SK-N-SH treated with all-trans-retinoic acid at 6 μM for 48 hours (cell line): ENCODE measurements around the gene APOA1.
"Not testable (repeated sequence)": the region's sequence is repeated elsewhere in the genome, so short reads cannot be mapped to it uniquely, and the experiment has no call there.

Source experiments
- ATAC-seq: fragments of 200-7000 bp; cut with Tn5 transposase; 3 replicates; pipeline ENCODE4 v1.9.1; 2020; ENCODE audit warnings: mild to moderate bottlenecking, moderate library complexity
- CREB5 ChIP-seq: fragments of 250-450 bp; sonication (Bioruptor Pico); IDR thresholded peaks from 2 replicates; pipeline ENCODE4 v1.5.1; 2020; ENCODE audit warnings: low read depth, mild to moderate bottlenecking, moderate library complexity
- ISL1 ChIP-seq: fragments of 250-450 bp; sonication (Bioruptor Pico); IDR thresholded peaks from 2 replicates; pipeline ENCODE4 v2.1.2; 2022; ENCODE audit warnings: mild to moderate bottlenecking, moderate library complexity
- PPARA ChIP-seq: fragments of 250-450 bp; sonication (Bioruptor Pico); IDR thresholded peaks from 2 replicates; pipeline ENCODE4 v1.5.0; 2020; ENCODE audit warnings: mild to moderate bottlenecking, borderline replicate concordance
- RARB ChIP-seq: fragments of 250-450 bp; sonication (Bioruptor Pico); IDR thresholded peaks from 2 replicates; pipeline ENCODE4 v1.8.0; 2021; ENCODE audit warnings: mild to moderate bottlenecking, moderate library complexity
- TCF4 ChIP-seq: fragments of 250-450 bp; sonication (Bioruptor Pico); IDR thresholded peaks from 2 replicates; pipeline ENCODE4 v1.8.0; 2021; ENCODE audit warnings: mild to moderate bottlenecking, moderate library complexity, borderline replicate concordance
- TOX ChIP-seq: fragments of 250-450 bp; sonication (Bioruptor Pico); IDR thresholded peaks from 2 replicates; pipeline ENCODE4 v1.8.0; 2021; ENCODE audit warnings: mild to moderate bottlenecking, moderate library complexity, borderline replicate concordance
- ZC3H10 ChIP-seq: fragments of 250-450 bp; sonication (Bioruptor Pico); IDR thresholded peaks from 2 replicates; pipeline ENCODE4 v1.5.1; 2021; ENCODE audit warnings: mild to moderate bottlenecking, moderate library complexity
- ZFP3 ChIP-seq: fragments of 250-450 bp; sonication (Bioruptor Pico); IDR thresholded peaks from 2 replicates; pipeline ENCODE4 v1.5.0; 2020; ENCODE audit warnings: mild to moderate bottlenecking, moderate library complexity
- ZFP30 ChIP-seq: fragments of 450-650 bp; formaldehyde crosslinking; IDR thresholded peaks from 2 replicates; pipeline ENCODE4 v1.5.0; 2022; ENCODE audit warnings: mild to moderate bottlenecking, moderate library complexity
- ZNF565 ChIP-seq: fragments of 450-650 bp; formaldehyde crosslinking; conservative IDR thresholded peaks from 2 replicates; pipeline ENCODE4 v1.5.0; 2020; ENCODE audit warnings: low read depth, mild to moderate bottlenecking, moderate library complexity
- TF ChIP-seq, protein P1 (sequence below): fragments of 250-450 bp; sonication (Bioruptor Pico); IDR thresholded peaks from 2 replicates; pipeline ENCODE4 v1.5.0; 2020; ENCODE audit warnings: mild to moderate bottlenecking, moderate library complexity
- TF ChIP-seq, protein P2 (sequence below): fragments of 250-450 bp; sonication (Bioruptor Pico); IDR thresholded peaks from 2 replicates; pipeline ENCODE4 v1.8.0; 2020; ENCODE audit warnings: mild to moderate bottlenecking, moderate library complexity, borderline replicate concordance
- TF ChIP-seq, protein P3 (sequence below): fragments of 250-450 bp; sonication (Bioruptor Pico); IDR thresholded peaks from 2 replicates; pipeline ENCODE4 v1.8.0; 2021; ENCODE audit warnings: low read depth, mild to moderate bottlenecking, moderate library complexity, borderline replicate concordance
- TF ChIP-seq, protein P4 (sequence below): fragments of 250-450 bp; sonication (Bioruptor Pico); IDR thresholded peaks from 2 replicates; pipeline ENCODE4 v1.5.1; 2021; ENCODE audit warnings: mild to moderate bottlenecking, moderate library complexity

The APOA1 gene

DNA sequence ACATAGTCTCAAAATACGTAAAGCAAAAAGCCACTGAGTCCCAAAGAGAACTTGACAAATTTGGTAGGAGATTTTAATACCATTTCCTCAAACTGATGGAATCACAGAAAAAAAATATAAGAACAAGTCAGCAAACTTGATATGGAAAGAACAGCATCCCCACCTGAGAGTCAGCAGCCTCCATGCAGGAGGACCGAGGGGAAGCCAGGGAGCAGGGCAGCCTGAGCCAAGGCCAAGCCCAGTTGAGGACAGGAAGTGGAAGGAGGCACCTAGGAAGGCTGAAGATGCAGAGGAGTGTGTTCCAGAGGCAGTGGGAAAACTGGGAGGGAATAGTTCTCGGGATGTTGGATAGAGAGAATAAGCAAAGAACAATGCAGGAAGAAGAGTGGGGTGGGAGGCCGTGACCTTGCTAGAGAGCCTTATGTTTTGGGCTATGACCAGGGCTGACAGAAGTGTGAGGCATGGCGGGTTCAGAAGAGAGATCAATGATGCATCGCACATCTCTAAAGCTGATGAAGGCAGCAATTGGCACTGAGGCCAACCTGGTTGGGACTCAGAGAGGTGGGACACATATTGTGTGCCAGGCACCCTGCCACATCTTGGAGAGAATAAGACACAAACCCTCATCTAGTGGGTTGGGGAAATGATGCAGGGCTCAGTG lies 29.7 kb downstream of the APOA1 start:
- ATAC-seq = no peak
- no peak for TF ChIP-seq ZFP30 (CRISPR knock-in tag)

GRCh38 chr11:116804001-116804400 lies 33.4 kb downstream of the APOA1 start:
- TF ChIP-seq TCF4 (CRISPR knock-in tag) = no peak
- TF ChIP-seq, protein P1, sequence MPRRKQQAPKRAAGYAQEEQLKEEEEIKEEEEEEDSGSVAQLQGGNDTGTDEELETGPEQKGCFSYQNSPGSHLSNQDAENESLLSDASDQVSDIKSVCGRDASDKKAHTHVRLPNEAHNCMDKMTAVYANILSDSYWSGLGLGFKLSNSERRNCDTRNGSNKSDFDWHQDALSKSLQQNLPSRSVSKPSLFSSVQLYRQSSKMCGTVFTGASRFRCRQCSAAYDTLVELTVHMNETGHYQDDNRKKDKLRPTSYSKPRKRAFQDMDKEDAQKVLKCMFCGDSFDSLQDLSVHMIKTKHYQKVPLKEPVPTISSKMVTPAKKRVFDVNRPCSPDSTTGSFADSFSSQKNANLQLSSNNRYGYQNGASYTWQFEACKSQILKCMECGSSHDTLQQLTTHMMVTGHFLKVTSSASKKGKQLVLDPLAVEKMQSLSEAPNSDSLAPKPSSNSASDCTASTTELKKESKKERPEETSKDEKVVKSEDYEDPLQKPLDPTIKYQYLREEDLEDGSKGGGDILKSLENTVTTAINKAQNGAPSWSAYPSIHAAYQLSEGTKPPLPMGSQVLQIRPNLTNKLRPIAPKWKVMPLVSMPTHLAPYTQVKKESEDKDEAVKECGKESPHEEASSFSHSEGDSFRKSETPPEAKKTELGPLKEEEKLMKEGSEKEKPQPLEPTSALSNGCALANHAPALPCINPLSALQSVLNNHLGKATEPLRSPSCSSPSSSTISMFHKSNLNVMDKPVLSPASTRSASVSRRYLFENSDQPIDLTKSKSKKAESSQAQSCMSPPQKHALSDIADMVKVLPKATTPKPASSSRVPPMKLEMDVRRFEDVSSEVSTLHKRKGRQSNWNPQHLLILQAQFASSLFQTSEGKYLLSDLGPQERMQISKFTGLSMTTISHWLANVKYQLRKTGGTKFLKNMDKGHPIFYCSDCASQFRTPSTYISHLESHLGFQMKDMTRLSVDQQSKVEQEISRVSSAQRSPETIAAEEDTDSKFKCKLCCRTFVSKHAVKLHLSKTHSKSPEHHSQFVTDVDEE (CRISPR knock-in tag) = no peak
- no peak for TF ChIP-seq ISL1 (CRISPR knock-in tag)
- TF ChIP-seq, protein P2, sequence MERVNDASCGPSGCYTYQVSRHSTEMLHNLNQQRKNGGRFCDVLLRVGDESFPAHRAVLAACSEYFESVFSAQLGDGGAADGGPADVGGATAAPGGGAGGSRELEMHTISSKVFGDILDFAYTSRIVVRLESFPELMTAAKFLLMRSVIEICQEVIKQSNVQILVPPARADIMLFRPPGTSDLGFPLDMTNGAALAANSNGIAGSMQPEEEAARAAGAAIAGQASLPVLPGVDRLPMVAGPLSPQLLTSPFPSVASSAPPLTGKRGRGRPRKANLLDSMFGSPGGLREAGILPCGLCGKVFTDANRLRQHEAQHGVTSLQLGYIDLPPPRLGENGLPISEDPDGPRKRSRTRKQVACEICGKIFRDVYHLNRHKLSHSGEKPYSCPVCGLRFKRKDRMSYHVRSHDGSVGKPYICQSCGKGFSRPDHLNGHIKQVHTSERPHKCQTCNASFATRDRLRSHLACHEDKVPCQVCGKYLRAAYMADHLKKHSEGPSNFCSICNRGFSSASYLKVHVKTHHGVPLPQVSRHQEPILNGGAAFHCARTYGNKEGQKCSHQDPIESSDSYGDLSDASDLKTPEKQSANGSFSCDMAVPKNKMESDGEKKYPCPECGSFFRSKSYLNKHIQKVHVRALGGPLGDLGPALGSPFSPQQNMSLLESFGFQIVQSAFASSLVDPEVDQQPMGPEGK (CRISPR knock-in tag) = no peak
- TF ChIP-seq, protein P3, sequence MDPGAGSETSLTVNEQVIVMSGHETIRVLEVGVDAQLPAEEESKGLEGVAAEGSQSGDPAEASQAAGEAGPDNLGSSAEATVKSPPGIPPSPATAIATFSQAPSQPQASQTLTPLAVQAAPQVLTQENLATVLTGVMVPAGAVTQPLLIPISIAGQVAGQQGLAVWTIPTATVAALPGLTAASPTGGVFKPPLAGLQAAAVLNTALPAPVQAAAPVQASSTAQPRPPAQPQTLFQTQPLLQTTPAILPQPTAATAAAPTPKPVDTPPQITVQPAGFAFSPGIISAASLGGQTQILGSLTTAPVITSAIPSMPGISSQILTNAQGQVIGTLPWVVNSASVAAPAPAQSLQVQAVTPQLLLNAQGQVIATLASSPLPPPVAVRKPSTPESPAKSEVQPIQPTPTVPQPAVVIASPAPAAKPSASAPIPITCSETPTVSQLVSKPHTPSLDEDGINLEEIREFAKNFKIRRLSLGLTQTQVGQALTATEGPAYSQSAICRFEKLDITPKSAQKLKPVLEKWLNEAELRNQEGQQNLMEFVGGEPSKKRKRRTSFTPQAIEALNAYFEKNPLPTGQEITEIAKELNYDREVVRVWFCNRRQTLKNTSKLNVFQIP (CRISPR knock-in tag) = no peak
- ATAC-seq = no peak

DNA sequence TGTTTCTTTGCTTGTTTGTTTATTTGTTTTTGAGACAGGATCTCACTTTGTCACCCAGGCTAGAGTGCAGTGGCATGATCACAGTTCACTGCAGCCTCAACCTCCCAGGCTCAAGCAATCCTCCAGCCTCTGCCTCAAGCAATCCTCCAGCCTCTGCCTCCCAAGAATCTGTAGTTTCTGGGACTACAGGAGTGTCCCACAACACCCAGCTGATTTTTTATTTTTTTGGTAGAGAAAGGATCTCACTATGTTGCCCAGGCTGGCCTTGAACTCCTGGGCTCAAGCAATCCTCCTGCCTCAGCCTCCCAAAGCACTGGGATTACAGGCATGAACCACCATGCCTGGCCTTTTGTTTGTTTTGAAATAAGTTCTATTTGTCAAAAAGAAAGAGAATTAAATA lies 35.8 kb downstream of the APOA1 start:
- not testable (repeated sequence) for ATAC-seq

GRCh38 chr11:116800610-116801009 lies 36.8 kb downstream of the APOA1 start:
- TF ChIP-seq ZFP3 (CRISPR knock-in tag) (no peak), TCF4 (CRISPR knock-in tag) (no peak), TOX (CRISPR knock-in tag) (no peak), ZFP30 (CRISPR knock-in tag) (no peak), RARB (CRISPR knock-in tag) (no peak), CREB5 (CRISPR knock-in tag) (no peak)
- TF ChIP-seq, protein P4, sequence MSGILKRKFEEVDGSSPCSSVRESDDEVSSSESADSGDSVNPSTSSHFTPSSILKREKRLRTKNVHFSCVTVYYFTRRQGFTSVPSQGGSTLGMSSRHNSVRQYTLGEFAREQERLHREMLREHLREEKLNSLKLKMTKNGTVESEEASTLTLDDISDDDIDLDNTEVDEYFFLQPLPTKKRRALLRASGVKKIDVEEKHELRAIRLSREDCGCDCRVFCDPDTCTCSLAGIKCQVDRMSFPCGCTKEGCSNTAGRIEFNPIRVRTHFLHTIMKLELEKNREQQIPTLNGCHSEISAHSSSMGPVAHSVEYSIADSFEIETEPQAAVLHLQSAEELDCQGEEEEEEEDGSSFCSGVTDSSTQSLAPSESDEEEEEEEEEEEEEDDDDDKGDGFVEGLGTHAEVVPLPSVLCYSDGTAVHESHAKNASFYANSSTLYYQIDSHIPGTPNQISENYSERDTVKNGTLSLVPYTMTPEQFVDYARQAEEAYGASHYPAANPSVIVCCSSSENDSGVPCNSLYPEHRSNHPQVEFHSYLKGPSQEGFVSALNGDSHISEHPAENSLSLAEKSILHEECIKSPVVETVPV (CRISPR knock-in tag) = no peak
- TF ChIP-seq, all 23 proteins: peak for 0
- ATAC-seq = no peak

DNA sequence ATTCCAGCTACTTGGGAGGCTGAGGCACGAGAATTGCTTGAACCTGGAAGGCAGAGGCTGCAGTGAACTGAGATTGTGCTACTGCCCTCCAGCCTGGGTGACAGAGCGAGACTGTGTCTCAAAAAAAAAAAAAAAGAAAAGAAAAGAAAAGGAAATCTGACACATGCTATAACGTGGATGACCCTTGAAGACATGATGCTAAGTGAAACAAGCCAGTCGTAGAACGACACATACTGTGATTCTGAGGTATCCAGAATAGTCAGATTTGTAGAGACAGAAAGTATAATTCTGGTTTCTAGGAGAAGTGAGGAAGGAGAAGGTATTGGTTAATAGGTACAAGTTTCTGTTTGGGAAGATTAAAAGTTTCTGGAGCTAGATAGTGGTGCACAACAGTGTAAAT lies 39.1 kb downstream of the APOA1 start:
- ATAC-seq = no peak
- TF ChIP-seq, protein P4 (CRISPR knock-in tag) = no peak
- TF ChIP-seq, protein P3 (CRISPR knock-in tag) = no peak
- TF ChIP-seq PPARA (CRISPR knock-in tag) (no peak), ZNF565 (CRISPR knock-in tag) (no peak), TOX (CRISPR knock-in tag) (no peak), ZC3H10 (CRISPR knock-in tag) (no peak), RARB (CRISPR knock-in tag) (no peak)
- TF ChIP-seq, protein P1 (CRISPR knock-in tag) = no peak
